Spleen (tissue), 7 donors: ENCODE results near the gene DCAKD.

Experiments used
- POLR2A ChIP-seq, 3 donors: fragments of 450-650 bp; IDR thresholded peaks; one replicate each; pipeline ENCODE4 v1.5.1; 2017; ENCODE audit warnings: antibody characterized with exemption in 3 of 3, mild to moderate bottlenecking in 1 of 3
- TF ChIP-seq, protein P1 (sequence below), 11 experiments: fragments of 200-600 bp in 7 of 11; fragments of 450-650 bp in 4 of 11; sonication (generic) in 4 of 11; IDR thresholded peaks in 8 of 11; conservative IDR thresholded peaks in 3 of 11; 1 replicate in 7 of 11; 2 replicates in 4 of 11; pipeline versions ENCODE4 v1.4.0 to v1.8.0; 2016 to 2021; ENCODE audit warnings: antibody characterized with exemption in 11 of 11, inconsistent platforms in 4 of 11, mild to moderate bottlenecking in 1 of 11
- donor health status: DM: no; HTN: no; CAD: no; lungs with moderate emphysema.
- donor health status: DM: no; HTN: no; CAD: no.
- donor health status: DM: no; HTN: no; CAD: no.

- TF ChIP-seq POLR2A (IDR thresholded peaks at IDR 0.05) = no peak
- TF ChIP-seq, protein P1, sequence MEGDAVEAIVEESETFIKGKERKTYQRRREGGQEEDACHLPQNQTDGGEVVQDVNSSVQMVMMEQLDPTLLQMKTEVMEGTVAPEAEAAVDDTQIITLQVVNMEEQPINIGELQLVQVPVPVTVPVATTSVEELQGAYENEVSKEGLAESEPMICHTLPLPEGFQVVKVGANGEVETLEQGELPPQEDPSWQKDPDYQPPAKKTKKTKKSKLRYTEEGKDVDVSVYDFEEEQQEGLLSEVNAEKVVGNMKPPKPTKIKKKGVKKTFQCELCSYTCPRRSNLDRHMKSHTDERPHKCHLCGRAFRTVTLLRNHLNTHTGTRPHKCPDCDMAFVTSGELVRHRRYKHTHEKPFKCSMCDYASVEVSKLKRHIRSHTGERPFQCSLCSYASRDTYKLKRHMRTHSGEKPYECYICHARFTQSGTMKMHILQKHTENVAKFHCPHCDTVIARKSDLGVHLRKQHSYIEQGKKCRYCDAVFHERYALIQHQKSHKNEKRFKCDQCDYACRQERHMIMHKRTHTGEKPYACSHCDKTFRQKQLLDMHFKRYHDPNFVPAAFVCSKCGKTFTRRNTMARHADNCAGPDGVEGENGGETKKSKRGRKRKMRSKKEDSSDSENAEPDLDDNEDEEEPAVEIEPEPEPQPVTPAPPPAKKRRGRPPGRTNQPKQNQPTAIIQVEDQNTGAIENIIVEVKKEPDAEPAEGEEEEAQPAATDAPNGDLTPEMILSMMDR (IDR thresholded peaks at IDR 0.05 in 8 of 11, conservative IDR thresholded peaks at IDR 0.05 in 3 of 11) = no peak
Measured at GRCh38 chr17:45086391-45086790, 35.0 kb upstream of the DCAKD start.
